ENCODE data around the gene CNTNAP2. TPM values are rescaled to one million over a fixed set of nuclear protein-coding genes. Genes with fewer than 3 reads are reported as not detected.

The CNTNAP2 gene
- total RNA-seq, 1 experiment from 2014 or later, result 60.0 TPM

DNA sequence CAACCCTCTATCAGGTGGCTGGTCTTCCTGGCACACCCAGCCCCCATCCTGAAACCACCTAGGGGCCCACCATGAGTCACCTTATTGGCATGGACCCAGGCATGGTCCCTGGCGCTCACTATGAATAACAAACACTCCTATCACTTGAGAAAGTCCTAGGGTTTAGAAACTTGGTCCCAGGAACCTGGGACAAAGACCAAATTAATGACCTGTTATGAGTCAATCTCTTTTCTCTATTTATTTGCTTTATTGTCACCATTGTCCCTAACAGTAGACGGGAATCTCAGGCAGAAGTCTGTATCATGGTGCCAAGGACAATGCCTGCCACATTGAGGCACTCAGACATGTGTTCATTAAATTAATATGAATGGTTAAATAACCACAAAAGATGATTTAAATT lies 1874.3 kb downstream of the CNTNAP2 start:
- ChIA-PET CTCF (no interaction called here), POLR2A (ENCODE audit: low non-redundant PET) (no interaction called here)
- Histone ChIP-seq H3K27me3 (replicated peaks; ENCODE audit: insufficient read depth, low read depth, low read length, poor library complexity) (no peaks in the 10 kb centered on the region), H3K27ac (ENCODE audit: low read depth, low read length, poor library complexity, severe bottlenecking) (no peak overlapping the region), H3K4me3 (ENCODE audit: low read depth, low read length, poor library complexity, severe bottlenecking) (no peak overlapping the region), H3K4me1 (ENCODE audit: insufficient read depth, low read length, poor library complexity, severe bottlenecking) (no peaks in the 10 kb centered on the region), H3K9me3 (ENCODE audit: low read depth, low read length, poor library complexity, severe bottlenecking) (no peaks in the 10 kb centered on the region), H3K36me3 (ENCODE audit: insufficient read depth, low read length, poor library complexity, severe bottlenecking) (no peaks in the 10 kb centered on the region)
- DNase-seq (ENCODE audit: low spot score), result no peak
- TF ChIP-seq, protein P1, sequence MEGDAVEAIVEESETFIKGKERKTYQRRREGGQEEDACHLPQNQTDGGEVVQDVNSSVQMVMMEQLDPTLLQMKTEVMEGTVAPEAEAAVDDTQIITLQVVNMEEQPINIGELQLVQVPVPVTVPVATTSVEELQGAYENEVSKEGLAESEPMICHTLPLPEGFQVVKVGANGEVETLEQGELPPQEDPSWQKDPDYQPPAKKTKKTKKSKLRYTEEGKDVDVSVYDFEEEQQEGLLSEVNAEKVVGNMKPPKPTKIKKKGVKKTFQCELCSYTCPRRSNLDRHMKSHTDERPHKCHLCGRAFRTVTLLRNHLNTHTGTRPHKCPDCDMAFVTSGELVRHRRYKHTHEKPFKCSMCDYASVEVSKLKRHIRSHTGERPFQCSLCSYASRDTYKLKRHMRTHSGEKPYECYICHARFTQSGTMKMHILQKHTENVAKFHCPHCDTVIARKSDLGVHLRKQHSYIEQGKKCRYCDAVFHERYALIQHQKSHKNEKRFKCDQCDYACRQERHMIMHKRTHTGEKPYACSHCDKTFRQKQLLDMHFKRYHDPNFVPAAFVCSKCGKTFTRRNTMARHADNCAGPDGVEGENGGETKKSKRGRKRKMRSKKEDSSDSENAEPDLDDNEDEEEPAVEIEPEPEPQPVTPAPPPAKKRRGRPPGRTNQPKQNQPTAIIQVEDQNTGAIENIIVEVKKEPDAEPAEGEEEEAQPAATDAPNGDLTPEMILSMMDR (conservative IDR thresholded peaks at IDR 0.05; ENCODE audit: low read depth, low read length), result no peak
- no peak for TF ChIP-seq EZH2 (IDR thresholded peaks at IDR 0.05; ENCODE audit: borderline replicate concordance, low read depth, low read length, poor library complexity, severe bottlenecking)
- no TSS peak for BruUV-seq (replicated peaks)
- intact Hi-C loops (cut with micrococcal nuclease; ENCODE audit: unreplicated experiment), result no loop called here

DNA sequence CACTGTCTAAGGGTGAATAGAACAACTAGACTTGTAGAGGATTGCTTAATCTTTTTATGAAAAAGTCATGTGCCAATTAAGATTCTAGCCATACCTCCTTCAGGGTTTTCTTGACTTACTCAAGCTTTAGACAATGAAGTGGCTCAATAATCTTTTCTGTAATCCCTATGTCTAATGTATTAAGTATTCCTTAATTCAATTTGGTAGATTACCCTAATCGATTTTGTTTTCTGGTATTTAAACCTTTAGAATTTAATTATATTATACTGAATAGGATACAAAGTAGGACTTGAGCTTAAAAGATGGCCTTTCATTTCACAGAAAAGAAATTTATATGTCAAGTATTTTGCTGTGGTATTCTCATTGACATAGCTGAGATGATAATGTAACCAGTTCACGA lies 1876.1 kb downstream of the CNTNAP2 start:
- ChIA-PET POLR2A (ENCODE audit: low non-redundant PET) (no interaction called here), CTCF (no interaction called here)
- Histone ChIP-seq H3K36me3 (ENCODE audit: insufficient read depth, low read length, poor library complexity, severe bottlenecking) (no peaks in the 10 kb centered on the region), H3K27me3 (replicated peaks; ENCODE audit: insufficient read depth, low read depth, low read length, poor library complexity) (no peaks in the 10 kb centered on the region), H3K4me1 (ENCODE audit: insufficient read depth, low read length, poor library complexity, severe bottlenecking) (no peaks in the 10 kb centered on the region), H3K9me3 (ENCODE audit: low read depth, low read length, poor library complexity, severe bottlenecking) (no peaks in the 10 kb centered on the region), H3K4me3 (ENCODE audit: low read depth, low read length, poor library complexity, severe bottlenecking) (no peak overlapping the region), H3K27ac (ENCODE audit: low read depth, low read length, poor library complexity, severe bottlenecking) (no peak overlapping the region)
- intact Hi-C loops (cut with micrococcal nuclease; ENCODE audit: unreplicated experiment), result no loop called here
- DNase-seq (ENCODE audit: low spot score), result no peak
- TF ChIP-seq EZH2 (IDR thresholded peaks at IDR 0.05; ENCODE audit: borderline replicate concordance, low read depth, low read length, poor library complexity, severe bottlenecking), result no peak
- TF ChIP-seq, protein P1 (conservative IDR thresholded peaks at IDR 0.05; ENCODE audit: low read depth, low read length), result no peak
- no TSS peak for BruUV-seq (replicated peaks)

DNA sequence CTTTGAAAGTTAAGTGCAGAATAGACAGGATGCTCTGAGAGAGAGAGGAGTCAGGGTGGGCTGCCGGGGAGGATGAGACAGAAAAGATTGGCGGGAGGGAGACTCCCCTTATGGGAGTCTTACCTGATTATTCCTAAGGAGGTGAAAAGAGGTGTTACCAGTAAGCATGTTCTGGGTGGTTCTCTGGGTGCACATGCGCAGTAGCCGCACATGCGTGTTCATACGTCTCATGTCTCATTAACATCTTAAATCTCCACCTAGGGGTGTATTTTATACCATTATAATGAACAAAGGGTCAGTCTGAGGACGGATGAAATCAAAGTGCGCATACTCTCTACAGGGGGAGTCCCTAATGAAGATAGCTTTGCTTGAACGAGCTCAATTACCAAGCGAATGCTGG lies 1881.0 kb downstream of the CNTNAP2 start:
- no peak overlapping the region for H3K27ac ChIP-seq (ENCODE audit: low read depth, low read length, poor library complexity, severe bottlenecking)
- no peaks in the 10 kb centered on the region for H3K27me3 ChIP-seq (replicated peaks; ENCODE audit: insufficient read depth, low read depth, low read length, poor library complexity)
- no peaks in the 10 kb centered on the region for H3K9me3 ChIP-seq (ENCODE audit: low read depth, low read length, poor library complexity, severe bottlenecking)
- H3K4me1 ChIP-seq (ENCODE audit: insufficient read depth, low read length, poor library complexity, severe bottlenecking), result no peaks in the 10 kb centered on the region
- POLR2A ChIA-PET (ENCODE audit: low non-redundant PET), result no interaction called here
- CTCF ChIA-PET, result no interaction called here
- no peak overlapping the region for H3K4me3 ChIP-seq (ENCODE audit: low read depth, low read length, poor library complexity, severe bottlenecking)
- TF ChIP-seq EZH2 (IDR thresholded peaks at IDR 0.05; ENCODE audit: borderline replicate concordance, low read depth, low read length, poor library complexity, severe bottlenecking), result no peak
- TF ChIP-seq, protein P1 (conservative IDR thresholded peaks at IDR 0.05; ENCODE audit: low read depth, low read length), result no peak
- intact Hi-C loops (cut with micrococcal nuclease; ENCODE audit: unreplicated experiment), result no loop called here
- H3K36me3 ChIP-seq (ENCODE audit: insufficient read depth, low read length, poor library complexity, severe bottlenecking), result no peaks in the 10 kb centered on the region
- BruUV-seq (replicated peaks), result no TSS peak
- DNase-seq (ENCODE audit: low spot score), result no peak
